Measurements from ENCODE around the gene SLC25A47.
"Not testable (repeated sequence)": the region's sequence is repeated elsewhere in the genome, so short reads cannot be mapped to it uniquely, and the experiment has no call there.

The SLC25A47 gene

DNA sequence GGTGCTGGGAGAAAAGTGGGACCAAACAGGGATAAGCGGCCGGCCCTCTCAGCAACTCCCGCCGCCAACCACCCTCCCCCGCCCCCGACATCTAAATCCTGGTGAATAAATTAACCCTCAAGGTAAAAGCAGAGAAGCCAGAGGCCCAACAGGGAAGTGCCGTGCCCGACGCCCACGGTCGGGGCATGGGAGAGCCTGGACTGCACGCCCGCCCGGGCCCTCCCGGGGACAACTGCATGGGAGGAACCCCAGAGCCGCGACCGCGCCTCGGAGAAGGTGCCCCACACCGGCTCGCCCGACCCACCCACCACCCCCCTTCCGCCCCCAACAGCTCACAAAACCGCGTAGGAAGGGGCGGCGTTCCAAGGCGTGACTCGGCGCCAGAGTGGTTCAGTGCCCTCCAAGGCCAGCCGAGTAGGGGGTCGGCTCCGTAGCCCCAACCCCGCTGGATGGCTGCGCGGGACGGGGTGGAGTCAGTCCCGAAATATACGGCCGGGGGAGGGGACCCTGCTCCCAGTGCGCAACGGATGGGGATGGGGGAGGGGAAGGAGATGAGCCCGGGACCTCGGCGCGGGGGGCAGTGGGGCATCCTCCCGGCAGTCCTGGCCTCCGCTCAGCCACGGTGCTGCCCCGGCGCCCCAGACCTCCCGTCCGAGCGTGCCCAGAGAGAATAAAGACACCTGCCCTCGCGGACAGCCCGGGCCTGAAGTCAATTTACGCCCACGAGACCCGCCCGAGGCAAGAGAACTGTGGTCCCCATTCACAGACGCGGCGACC, 17.6 kb upstream of the SLC25A47 start:
- Histone ChIP-seq H3K79me1 (ENCODE audit: low read length) (peaks cover 12% of the 10 kb centered on the region), H4K8ac (ENCODE audit: low read depth, low read length) (no peak overlapping the region), H2BK15ac (replicated peaks; ENCODE audit: low read depth) (no peak overlapping the region), H3K18ac (ENCODE audit: low read length) (peak overlapping the region; percentile 91), H3K9ac (ENCODE audit: low read length) (peak overlapping the region; percentile 83), H3K36me3 (ENCODE audit: control insufficient read depth, insufficient read depth, low read length) (no peaks in the 10 kb centered on the region), H3K4me3 (ENCODE audit: low read length) (peak overlapping the region; percentile 76), H3K4me1 (ENCODE audit: control insufficient read depth, low read depth, low read length) (peaks cover 10% of the 10 kb centered on the region), H2BK5ac (ENCODE audit: low read length) (no peak overlapping the region), H3K27ac (ENCODE audit: low read depth, low read length) (peak overlapping the region; percentile 83), H3K56ac (ENCODE audit: low read length) (peak overlapping the region; percentile 93), H2BK120ac (ENCODE audit: low read depth, low read length) (peak overlapping the region; percentile 17), H3K4ac (ENCODE audit: low read depth, low read length) (peak overlapping the region; percentile 92), H4K5ac (ENCODE audit: low read length) (no peak overlapping the region), H3K27me3 (ENCODE audit: insufficient read depth, low read length, poor library complexity) (no peaks in the 10 kb centered on the region), H3K23ac (ENCODE audit: low read length) (peak overlapping the region; percentile 80), H3K4me2 (ENCODE audit: low read length) (peak overlapping the region; percentile 94), H3K79me2 (ENCODE audit: control insufficient read depth, insufficient read depth, low read length) (peaks cover 15% of the 10 kb centered on the region), H2AK5ac (ENCODE audit: low read length) (no peak overlapping the region)
- no CpG with 5 or more reads among the region's 65 CpGs for WGBS (ENCODE audit: extremely low coverage, insufficient coverage, low lambda C conversion rate)
- peak; percentile 75 for DNase-seq

DNA sequence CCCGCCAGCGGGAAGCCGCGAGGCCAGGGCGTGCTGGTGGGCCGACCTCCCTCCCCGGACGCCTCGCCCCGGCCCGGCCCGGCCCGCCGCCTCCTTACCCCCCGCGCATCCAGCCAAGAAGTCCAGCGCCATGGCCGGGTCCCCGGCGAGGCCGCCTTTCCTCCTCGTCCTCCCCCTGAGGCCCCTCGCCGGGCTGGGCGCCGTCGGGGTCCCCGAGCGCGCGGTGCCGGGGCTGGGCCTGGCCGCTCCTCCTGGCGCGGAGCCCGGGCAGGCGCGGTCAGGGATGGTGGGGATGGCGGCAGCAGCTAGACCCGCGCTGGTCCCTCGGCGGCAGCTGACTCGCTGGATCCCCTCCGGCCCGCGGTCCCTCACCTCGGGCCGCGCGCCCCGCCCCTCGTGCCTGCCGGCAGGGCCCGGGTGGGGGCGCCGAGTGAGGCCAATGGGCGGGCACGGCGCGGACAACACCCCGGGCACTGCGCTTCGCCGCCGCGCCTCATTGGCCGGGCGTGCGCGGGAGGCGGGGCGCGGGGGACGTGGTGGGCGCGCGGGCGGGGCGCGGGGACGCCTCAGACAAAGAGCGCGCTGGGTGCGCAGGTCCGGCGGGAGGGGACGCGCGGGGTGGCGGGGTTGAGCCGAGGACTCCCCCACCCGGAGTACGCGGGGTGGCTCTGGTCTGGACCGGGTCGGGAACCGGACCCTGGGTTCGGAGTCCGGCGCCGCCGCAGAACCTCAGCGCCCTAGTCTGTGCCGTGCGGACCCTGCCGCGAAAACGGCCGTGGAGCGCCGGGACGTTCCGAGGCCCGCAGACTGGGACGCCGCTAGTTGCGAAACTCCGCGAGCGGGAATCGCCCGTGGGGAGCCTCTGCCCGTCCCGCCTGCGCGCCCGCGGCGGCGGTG, 16.8 kb upstream of the SLC25A47 start, which contains the start of gene SLC25A29:
SLC25A29 (minus strand) TSS at position 344 of the 897 bp plus-strand sequence; CDS start at position 132, 212 bp downstream.
- Histone ChIP-seq H3K27me3 (ENCODE audit: insufficient read depth, low read length, poor library complexity) (no peaks in the 10 kb centered on the region), H3K4me1 (ENCODE audit: control insufficient read depth, low read depth, low read length) (peaks cover 11% of the 10 kb centered on the region), H3K9ac (ENCODE audit: low read length) (peak within 1 kb of the TSS; percentile 85), H2BK15ac (replicated peaks; ENCODE audit: low read depth) (no peak within 1 kb of the TSS), H3K23ac (ENCODE audit: low read length) (peak within 1 kb of the TSS; percentile 80), H4K5ac (ENCODE audit: low read length) (no peak within 1 kb of the TSS), H3K27ac (ENCODE audit: low read depth, low read length) (peak within 1 kb of the TSS; percentile 83), H3K79me1 (ENCODE audit: low read length) (peaks cover 12% of the 10 kb centered on the region), H2BK5ac (ENCODE audit: low read length) (peak within 1 kb of the TSS; percentile 59), H3K56ac (ENCODE audit: low read length) (peak within 1 kb of the TSS; percentile 96), H3K4me3 (ENCODE audit: low read length) (peak within 1 kb of the TSS; percentile 76), H2BK120ac (ENCODE audit: low read depth, low read length) (peak within 1 kb of the TSS; percentile 17), H4K8ac (ENCODE audit: low read depth, low read length) (peak within 1 kb of the TSS; percentile 3), H2AK5ac (ENCODE audit: low read length) (no peak within 1 kb of the TSS), H3K18ac (ENCODE audit: low read length) (peak within 1 kb of the TSS; percentile 91), H3K4ac (ENCODE audit: low read depth, low read length) (peak within 1 kb of the TSS; percentile 92), H3K79me2 (ENCODE audit: control insufficient read depth, insufficient read depth, low read length) (peaks cover 15% of the 10 kb centered on the region), H3K36me3 (ENCODE audit: control insufficient read depth, insufficient read depth, low read length) (no peaks in the 10 kb centered on the region), H3K4me2 (ENCODE audit: low read length) (peak within 1 kb of the TSS; percentile 94)
- peak; percentile 94 for DNase-seq
- WGBS (ENCODE audit: extremely low coverage, insufficient coverage, low lambda C conversion rate) = no CpG with 5 or more reads among the region's 131 CpGs

DNA sequence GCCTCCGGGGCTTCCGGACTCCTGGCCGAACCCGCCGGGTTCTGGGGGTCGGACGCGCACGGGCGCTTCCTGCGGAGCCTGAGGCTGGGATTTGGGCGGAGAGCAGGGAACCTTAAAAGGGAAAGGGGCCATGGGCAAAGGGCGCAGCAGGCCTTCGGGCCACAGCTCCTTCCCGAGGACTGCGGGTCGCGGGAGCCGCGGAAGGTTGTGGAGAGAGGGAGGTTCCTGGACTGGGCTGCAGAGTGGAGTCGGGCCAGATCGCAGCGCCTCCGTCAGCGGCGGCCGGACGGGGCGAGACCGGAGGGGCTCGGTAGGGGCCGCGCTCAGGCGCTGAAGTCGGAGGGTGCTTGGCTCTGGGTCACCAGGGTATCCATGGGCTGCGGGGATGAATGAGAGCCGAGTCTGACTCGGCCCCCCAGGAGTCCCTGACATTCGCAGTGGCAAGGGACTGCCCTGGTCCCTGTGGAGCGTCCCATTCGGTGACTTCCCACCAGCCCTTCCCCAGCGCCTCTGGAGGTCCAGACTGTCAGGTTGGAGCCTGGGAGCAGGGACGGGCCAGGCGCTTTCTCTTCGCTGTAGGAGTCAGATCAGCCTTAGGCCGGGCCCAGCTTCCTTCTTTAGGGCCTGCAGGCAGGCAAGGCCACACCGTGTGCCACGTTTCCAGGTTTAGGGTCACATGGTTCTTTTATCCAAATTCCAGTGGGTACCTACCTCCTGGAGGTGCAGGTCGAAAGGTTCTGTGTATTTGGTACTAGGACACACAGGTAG, 16.0 kb upstream of the SLC25A47 start:
- Histone ChIP-seq H3K9ac (ENCODE audit: low read length) (peak overlapping the region; percentile 85), H3K23ac (ENCODE audit: low read length) (peak overlapping the region; percentile 48), H2BK5ac (ENCODE audit: low read length) (no peak overlapping the region), H3K79me2 (ENCODE audit: control insufficient read depth, insufficient read depth, low read length) (peaks cover 15% of the 10 kb centered on the region), H4K5ac (ENCODE audit: low read length) (no peak overlapping the region), H2BK15ac (replicated peaks; ENCODE audit: low read depth) (no peak overlapping the region), H3K4me1 (ENCODE audit: control insufficient read depth, low read depth, low read length) (peaks cover 14% of the 10 kb centered on the region), H3K18ac (ENCODE audit: low read length) (peak overlapping the region; percentile 81), H3K4me3 (ENCODE audit: low read length) (peak overlapping the region; percentile 70), H2BK120ac (ENCODE audit: low read depth, low read length) (no peak overlapping the region), H3K4ac (ENCODE audit: low read depth, low read length) (peak overlapping the region; percentile 89), H3K4me2 (ENCODE audit: low read length) (peak overlapping the region; percentile 69), H2AK5ac (ENCODE audit: low read length) (no peak overlapping the region), H3K79me1 (ENCODE audit: low read length) (peaks cover 12% of the 10 kb centered on the region), H4K8ac (ENCODE audit: low read depth, low read length) (peak overlapping the region; percentile 3), H3K56ac (ENCODE audit: low read length) (peak overlapping the region; percentile 96), H3K27ac (ENCODE audit: low read depth, low read length) (peak overlapping the region; percentile 10), H3K27me3 (ENCODE audit: insufficient read depth, low read length, poor library complexity) (no peaks in the 10 kb centered on the region), H3K36me3 (ENCODE audit: control insufficient read depth, insufficient read depth, low read length) (no peaks in the 10 kb centered on the region)
- peak; percentile 62 for DNase-seq
- no CpG with 5 or more reads among the region's 49 CpGs for WGBS (ENCODE audit: extremely low coverage, insufficient coverage, low lambda C conversion rate)

DNA sequence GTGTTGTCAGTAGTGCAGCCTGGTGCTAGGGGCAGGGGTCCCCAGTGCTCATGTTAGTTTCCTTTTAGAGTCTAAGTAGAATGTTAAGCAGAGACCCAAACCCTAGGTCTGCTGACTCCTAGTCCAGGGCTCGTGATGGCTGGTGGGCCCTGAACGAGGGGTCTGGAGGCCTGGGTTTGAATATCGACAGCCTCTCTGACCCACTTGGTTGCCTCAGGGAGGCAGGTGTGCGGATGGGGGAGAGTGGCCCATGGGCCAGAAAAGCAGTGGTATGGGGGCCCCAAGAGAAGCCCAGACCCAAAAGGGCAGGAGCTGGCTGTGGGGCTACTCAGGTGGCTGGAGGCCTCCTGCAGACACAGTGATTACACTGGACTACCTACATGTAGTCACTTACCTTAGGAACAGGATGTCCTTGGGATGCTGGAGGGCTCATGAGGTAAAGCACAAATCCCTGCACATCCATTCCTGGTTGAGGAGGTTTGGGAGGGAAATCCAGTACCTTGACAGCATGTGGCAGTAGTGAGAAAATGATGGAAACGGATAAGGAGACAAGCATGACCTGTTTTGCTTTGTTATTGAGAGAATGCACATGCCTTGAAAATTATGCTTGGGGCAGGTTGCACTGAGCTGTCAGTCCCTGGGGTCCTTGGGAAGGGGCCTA, 15.2 kb upstream of the SLC25A47 start:
- no peak overlapping the region for H3K4me3 ChIP-seq (ENCODE audit: low read length)

DNA sequence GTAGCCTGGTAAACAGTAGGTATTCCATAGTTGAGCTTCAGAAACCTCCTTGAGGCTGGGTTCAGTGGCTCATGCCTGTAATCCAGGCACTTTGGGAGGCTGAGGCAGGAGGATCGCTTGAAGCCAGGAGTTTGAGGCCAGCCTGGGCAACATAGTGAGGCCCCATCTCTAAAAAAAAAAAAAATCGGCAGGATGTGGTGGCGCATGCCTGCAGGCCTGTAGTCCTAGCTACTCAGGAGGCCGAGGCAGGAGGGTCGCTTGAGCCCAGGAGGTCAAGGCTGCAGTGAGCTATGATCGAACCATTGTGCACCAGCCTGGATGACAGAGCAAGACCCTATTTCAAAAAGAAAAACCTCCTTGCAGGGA, 14.7 kb upstream of the SLC25A47 start:
- DNase-seq; H2BK5ac ChIP-seq (ENCODE audit: low read length); H3K36me3 ChIP-seq (ENCODE audit: control insufficient read depth, insufficient read depth, low read length); H4K8ac ChIP-seq (ENCODE audit: low read depth, low read length); H3K4me2 ChIP-seq (ENCODE audit: low read length); H3K56ac ChIP-seq (ENCODE audit: low read length); H3K4ac ChIP-seq (ENCODE audit: low read depth, low read length); H3K4me3 ChIP-seq (ENCODE audit: low read length); H2BK15ac ChIP-seq (replicated peaks; ENCODE audit: low read depth); H2AK5ac ChIP-seq (ENCODE audit: low read length); H4K5ac ChIP-seq (ENCODE audit: low read length); H3K9ac ChIP-seq (ENCODE audit: low read length); H2BK120ac ChIP-seq (ENCODE audit: low read depth, low read length); H3K18ac ChIP-seq (ENCODE audit: low read length); H3K27me3 ChIP-seq (ENCODE audit: insufficient read depth, low read length, poor library complexity); H3K79me1 ChIP-seq (ENCODE audit: low read length); H3K23ac ChIP-seq (ENCODE audit: low read length); H3K27ac ChIP-seq (ENCODE audit: low read depth, low read length): not testable (repeated sequence)
- peaks cover 10% of the 10 kb centered on the region for H3K79me2 ChIP-seq (ENCODE audit: control insufficient read depth, insufficient read depth, low read length)
- WGBS (ENCODE audit: extremely low coverage, insufficient coverage, low lambda C conversion rate) = no CpG with 5 or more reads among the region's 6 CpGs
- H3K4me1 ChIP-seq (ENCODE audit: control insufficient read depth, low read depth, low read length) = peaks cover 16% of the 10 kb centered on the region

More for the DNA sequence above, 15.2 kb upstream of the SLC25A47 start:
- H2AK5ac ChIP-seq (ENCODE audit: low read length) = no peak overlapping the region
- peaks cover 16% of the 10 kb centered on the region for H3K4me1 ChIP-seq (ENCODE audit: control insufficient read depth, low read depth, low read length)
- H2BK15ac ChIP-seq (replicated peaks; ENCODE audit: low read depth) = no peak overlapping the region
- H3K4ac ChIP-seq (ENCODE audit: low read depth, low read length) = no peak overlapping the region
- H3K18ac ChIP-seq (ENCODE audit: low read length) = no peak overlapping the region
- no peak overlapping the region for H4K8ac ChIP-seq (ENCODE audit: low read depth, low read length)
- peaks cover 13% of the 10 kb centered on the region for H3K79me2 ChIP-seq (ENCODE audit: control insufficient read depth, insufficient read depth, low read length)
- peak; percentile 51 for DNase-seq
- H4K5ac ChIP-seq (ENCODE audit: low read length) = no peak overlapping the region
- no CpG with 5 or more reads among the region's 5 CpGs for WGBS (ENCODE audit: extremely low coverage, insufficient coverage, low lambda C conversion rate)
- H2BK120ac ChIP-seq (ENCODE audit: low read depth, low read length) = no peak overlapping the region
- H3K36me3 ChIP-seq (ENCODE audit: control insufficient read depth, insufficient read depth, low read length) = no peaks in the 10 kb centered on the region
- no peaks in the 10 kb centered on the region for H3K27me3 ChIP-seq (ENCODE audit: insufficient read depth, low read length, poor library complexity)
- peaks cover 9% of the 10 kb centered on the region for H3K79me1 ChIP-seq (ENCODE audit: low read length)
- no peak overlapping the region for H2BK5ac ChIP-seq (ENCODE audit: low read length)
- H3K27ac ChIP-seq (ENCODE audit: low read depth, low read length) = no peak overlapping the region
- peak overlapping the region; percentile 96 for H3K56ac ChIP-seq (ENCODE audit: low read length)
- H3K4me2 ChIP-seq (ENCODE audit: low read length) = peak overlapping the region; percentile 69
- H3K23ac ChIP-seq (ENCODE audit: low read length) = no peak overlapping the region
- H3K9ac ChIP-seq (ENCODE audit: low read length) = peak overlapping the region; percentile 85

Measured in mesendoderm (in vitro differentiated cells).